ENCODE results near the gene DRAP1.
A peak's percentile ranks its signal among the peaks of the same experiment; 100 is the strongest.
"Not testable (repeated sequence)": the region's sequence is repeated elsewhere in the genome, so short reads cannot be mapped to it uniquely, and the experiment has no call there.

Gene DRAP1

DNA sequence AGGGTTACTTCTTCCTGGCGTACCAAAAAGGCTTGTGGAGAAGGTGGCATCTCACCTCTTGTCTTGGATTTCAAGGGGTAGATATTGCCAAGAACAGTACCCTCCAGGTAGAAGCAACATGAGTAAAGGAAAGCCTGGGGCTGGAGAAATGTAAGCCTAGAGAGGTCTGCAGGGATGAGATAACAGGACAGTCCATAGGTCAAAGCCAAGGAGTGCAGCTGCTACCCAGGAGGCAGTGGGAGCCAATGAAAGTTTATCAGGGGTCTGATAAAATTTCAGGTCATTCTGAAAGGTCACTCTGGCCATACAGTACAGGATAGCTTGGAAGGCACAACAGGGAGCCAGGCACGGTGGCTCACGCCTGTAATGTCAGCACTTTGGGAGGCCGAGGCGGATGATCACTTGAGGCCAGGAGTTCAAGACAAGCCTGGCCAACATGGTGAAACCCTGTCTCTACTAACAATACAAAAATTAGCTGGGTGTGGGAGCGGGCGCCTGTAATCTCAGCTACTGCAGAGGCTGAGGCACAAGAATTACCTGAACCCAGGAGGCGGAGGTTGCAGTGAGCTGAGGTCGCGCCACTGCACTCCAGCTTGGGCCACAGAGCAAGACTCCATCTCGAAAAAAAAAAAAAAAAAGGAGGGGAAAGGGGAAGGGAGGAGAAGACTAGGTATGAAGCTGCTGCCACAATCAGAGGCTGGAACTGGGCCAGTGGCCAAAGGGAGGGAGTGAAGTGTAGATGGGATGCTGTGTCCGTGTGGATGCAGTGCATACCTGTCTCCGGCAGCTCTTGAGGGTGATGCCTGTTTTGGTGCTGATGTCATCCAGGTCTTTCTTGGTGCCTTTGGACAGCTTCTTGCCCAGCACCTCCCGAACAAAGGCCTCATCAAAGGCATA lies 32.2 kb upstream of the DRAP1 start:
- DNase-seq (ENCODE audit: low read depth in 2 of 2), result no peak

DNA sequence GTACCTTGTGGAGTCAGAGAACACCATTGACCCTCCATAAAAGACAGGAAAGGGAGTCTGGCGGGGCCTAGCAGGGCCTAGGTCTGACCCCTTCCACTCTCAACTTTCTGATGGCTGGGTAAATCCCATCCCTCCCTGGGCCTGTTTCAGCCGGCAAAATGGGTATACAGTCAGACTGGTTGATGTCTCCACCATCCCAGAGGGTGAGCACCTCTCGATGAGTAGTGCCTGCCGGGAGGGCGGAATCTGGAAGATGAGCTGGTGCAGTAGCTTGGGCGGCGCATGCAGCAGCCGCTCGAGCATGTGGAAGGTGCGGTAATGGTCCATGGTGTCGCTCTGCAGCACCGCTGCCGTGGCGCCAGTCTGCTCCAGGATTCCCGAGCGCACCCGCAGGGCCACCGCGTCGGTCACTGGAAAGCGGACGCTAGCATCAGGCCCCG lies 31.5 kb upstream of the DRAP1 start:
- no peak for DNase-seq (ENCODE audit: low read depth in 2 of 2)

DNA sequence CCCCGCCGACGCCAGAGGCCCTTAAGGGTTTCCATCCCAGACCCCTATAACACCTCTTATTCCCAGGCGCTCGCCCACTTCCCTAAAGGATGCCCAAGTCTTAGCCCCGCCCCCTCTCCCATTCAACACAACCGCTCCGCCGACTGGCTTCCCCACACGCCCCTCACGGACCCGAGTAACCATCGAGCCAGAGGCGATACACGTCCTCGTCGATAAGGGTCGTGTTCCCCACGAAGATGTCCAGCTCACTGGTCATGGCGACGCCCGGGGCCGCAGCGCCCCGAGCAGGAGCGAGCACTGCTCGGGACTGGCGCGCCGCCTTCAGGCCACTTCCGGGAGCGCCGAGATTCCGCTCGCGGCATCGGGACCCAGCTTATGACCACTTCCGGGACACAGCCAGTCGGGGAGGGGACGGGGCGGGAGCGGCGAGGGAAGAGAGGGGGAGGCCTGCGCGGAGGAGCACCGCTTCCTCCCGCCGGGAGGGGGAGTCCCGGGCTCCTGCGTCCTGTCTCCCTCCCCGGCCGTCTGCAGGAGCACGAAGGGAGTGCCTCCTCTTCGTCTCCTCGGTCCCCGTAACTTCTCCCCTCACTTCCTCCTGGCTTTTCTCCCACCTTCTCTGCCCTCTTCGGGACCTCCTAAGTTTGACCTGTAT lies 30.9 kb upstream of the DRAP1 start, which contains the start of gene FIBP:
Gene FIBP (minus strand): TSS at position 309 of the 652 bp plus-strand sequence. CDS start 53 bp downstream, at position 256.
- DNase-seq (ENCODE audit: low read depth in 2 of 2), result peak; percentile 90 to 96

- DNase-seq (ENCODE audit: low read depth in 2 of 2), result peak; percentile 98 to 99
Observed at GRCh38 chr11:65890324-65891218, 28.7 kb upstream of the DRAP1 start, which contains the start of gene CCDC85B. Gene CCDC85B, plus strand, starts transcription at chr11:65890673. Its CDS starts 111 bp downstream, at chr11:65890784.

DNA sequence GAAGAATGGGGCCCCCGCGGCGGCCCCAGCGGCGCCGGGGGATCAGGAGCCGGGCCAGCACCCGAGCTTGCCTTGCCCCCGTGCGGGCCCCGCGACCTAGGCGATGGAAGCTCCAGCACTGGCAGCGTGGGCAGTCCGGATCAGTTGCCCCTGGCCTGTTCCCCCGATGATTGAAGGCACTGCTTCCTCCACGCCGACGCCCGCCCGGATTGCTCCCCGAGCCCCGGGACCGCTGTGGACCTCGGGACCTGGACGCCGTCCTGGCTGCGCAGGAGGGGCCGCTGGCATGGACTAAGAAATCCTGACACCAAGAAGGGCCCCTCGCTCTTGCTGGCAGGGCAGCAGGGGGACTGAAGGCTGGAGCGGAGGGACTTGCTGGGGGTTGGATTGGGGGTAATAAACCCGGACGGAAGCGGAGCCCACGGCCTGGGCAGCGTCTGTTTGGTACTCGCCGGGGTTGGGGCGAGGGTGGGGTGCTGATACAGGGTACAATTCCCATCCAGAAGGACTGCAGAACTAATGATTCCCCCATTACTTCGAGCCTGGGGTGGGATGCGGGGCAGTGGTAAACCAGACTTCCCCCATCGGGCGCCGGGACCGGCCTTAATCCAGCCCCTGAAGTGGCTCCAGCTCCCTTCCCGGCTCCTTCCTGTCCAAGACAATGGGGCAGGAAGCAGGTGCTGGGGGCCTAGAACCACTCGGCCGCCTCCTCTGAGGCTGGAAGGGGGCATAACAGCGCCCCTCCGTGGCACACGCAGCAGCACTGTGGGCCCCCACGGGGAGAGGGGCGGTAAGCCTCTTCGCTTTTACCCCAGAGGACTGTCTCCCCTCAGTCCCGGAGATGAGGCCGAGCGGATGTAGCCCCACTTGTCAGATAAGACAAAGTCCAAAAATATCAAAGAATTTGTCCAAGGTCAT lies 27.7 kb upstream of the DRAP1 start:
- peak in 1 of 2 experiments; percentile 42 for DNase-seq (ENCODE audit: low read depth in 2 of 2)

- DNase-seq (ENCODE audit: low read depth in 2 of 2), result not testable (repeated sequence)
Observed at GRCh38 chr11:65892137-65892540, 27.1 kb upstream of the DRAP1 start.

GRCh38 chr11:65892661-65893317 lies 26.4 kb upstream of the DRAP1 start:
- DNase-seq (ENCODE audit: low read depth in 2 of 2), result no peak

DNA sequence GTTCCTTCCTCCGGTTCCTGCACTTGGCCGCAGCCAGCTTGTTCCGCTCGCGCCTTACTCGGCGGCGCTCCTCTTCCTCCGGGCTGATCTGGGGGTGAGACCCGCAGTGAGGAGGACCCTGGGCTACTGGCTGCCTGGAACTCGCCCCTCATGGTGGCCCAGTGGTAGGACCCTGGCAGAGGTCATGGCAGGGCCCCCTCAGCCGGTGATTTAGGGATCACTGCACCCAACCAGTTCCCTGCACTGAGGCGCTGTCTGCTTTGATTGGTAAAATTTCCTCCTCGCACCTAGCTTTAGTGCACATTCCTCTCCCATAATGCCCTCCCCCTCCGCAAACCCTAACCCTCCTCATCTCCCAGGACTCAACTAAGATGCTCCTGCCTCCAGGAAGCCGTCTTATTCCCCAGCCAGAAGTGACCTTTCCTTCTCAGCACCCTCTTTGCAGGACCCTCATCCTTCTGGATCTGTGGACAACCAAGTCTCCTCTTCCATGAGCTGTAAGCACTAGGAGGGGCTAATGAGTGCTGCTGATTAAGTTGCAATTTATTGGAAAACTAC lies 25.1 kb upstream of the DRAP1 start:
- no peak for DNase-seq (ENCODE audit: low read depth in 2 of 2)

GRCh38 chr11:65895482-65895981 lies 23.7 kb upstream of the DRAP1 start:
- no peak for DNase-seq (ENCODE audit: low read depth in 2 of 2)

GRCh38 chr11:65896034-65896999 lies 22.9 kb upstream of the DRAP1 start:
- no peak for DNase-seq (ENCODE audit: low read depth in 2 of 2)

GRCh38 chr11:65897020-65897471 lies 22.2 kb upstream of the DRAP1 start:
- DNase-seq (ENCODE audit: low read depth in 2 of 2), result no peak

DNA sequence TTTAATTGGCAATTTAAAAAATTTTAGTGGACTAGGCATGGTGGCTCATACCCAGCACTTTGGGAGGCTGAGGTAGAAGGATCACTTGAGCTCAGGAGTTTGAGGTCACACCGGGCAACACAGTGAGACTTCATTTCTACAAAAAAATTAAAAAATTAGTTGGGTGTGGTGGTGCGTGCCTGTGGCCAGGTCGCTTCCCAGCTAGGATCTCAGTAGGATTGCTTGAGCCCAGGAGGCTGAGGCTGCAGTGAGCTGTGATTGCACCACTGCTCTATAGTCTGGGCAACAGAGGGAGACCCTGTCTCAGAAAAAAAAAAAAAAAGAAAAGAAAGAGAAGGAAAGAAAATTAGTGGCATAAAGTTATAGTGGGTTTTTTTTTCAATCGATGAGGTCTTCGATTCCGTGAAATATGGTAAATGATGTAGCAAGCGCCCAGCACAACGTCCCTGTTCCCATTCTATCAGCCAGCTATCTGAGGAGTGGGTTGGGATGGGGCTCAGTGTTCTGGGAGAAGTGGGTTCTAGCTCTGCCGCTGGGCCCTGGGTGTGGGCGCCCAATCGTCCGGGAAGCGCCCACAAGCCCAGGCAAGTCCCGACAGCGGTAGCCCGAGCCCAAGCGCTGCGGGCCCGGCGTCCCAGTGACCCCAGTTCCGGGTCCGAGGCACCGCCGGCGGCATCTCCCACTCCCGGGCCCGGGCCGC lies 20.4 kb upstream of the DRAP1 start:
- DNase-seq (ENCODE audit: low read depth in 2 of 2), result no peak

DNA sequence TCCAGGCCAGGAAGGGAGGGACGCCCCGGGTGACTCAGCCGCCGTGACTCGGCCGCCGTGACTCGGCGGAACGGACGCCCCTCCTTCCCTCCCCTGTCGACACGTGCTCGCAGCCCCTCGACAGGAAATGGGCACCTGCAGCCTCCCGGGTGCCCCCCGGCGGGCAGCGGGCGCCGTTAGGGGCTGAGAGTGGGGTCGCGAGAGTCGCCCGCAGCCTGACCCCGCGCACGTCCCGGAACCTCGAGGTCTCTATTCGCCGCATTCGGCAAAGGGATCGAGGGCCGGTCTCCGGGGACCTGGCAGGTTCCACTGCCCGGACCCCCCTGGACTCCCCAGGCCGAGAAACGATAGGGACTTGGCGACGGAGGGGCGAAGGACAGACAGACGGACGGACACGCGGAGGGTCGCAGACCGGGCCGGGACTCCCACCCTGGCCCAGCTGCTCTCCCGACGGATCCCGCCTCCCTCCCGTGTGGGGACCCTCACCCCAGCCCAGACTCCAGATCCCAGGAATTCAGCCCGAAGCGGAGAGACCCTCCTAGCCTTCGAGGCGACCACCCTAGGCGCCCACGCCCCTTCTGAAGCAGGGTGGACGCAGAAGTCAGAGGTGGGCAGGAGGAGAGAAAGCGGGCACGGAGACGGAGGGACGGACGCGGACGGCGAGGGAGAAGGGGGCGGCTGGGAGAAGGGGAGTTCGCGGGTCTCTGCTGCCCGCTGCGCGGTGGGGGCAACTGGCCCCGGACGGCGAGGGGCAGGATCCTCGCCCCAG lies 19.7 kb upstream of the DRAP1 start:
- DNase-seq (ENCODE audit: low read depth in 2 of 2), result peak; percentile 63 to 71

DNA sequence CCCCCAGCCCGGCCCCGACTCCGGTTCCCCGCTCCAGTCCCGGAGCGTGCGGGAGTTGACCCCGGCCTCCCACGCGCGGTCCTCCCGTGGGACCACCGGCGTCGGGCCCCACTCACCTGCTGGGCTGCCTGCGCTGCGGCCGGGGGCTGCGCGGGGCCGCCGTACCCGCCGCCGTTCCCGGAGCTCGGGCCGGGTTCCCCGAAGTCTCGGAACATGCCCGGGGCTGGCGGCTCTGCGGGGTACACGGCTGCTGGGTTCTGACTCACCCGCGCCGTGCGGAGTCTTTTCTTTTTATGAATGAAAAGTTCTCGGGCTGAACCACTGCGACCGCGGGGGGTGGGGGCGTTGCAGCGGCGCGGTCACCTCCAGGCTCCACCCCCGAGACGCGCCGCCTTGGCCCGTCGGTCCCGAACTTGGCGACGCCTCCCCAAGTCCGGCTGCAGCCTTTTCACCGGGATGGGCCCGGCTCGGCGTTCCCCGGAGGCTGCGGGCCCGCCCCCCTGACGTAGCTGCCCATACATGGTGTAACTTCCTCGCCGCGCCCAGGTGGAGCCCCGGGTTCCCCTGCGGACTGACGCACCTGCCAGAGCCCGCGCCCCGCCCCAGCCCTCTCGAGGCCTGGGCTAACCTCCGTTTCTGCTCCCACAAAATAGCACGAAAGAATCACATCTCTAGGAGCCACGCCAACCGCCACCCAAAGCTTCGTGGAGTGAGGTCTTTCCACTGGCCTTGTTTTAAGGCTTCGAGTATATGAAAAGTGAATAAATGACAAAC lies 18.9 kb upstream of the DRAP1 start, which contains the start of gene FOSL1:
Gene FOSL1 (minus strand): TSS at position 264 of the 774 bp plus-strand sequence. CDS start 49 bp downstream, at position 215.
- peak; percentile 83 to 93 for DNase-seq (ENCODE audit: low read depth in 2 of 2)

DNA sequence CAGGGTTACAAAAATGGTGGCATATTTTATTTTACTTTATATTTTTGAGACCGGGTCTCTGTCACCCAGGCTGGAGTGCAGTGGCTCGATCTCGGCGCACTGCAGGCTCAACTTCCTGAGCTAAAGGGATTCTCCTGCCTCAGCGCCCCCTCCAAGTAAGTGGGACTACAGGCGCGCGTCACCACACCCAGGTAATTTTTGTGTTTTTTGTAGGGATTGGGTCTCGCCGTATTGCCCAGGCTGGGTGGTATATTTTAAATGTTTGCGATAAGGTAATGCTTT lies 18.4 kb upstream of the DRAP1 start:
- no peak for DNase-seq (ENCODE audit: low read depth in 2 of 2)

DNA sequence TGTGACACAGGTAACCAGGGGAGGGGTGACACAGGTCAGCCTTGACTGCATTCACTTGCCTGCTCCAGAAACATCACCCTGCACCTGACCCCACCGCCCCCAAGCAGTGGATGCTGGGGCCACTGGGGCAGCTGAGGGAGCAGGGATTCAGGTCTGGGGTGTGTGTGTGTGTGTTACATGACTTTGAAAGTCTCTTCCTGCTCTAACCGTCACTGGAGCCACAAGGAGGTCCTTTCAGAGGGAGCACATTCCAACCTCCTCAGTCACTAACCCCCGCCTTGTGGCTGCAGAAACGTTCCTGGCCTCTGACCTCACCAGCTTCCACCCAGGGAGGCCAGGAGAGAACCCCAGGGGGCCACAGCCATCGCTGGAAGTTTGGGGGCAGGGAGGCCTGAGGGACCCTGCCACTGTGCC lies 16.2 kb upstream of the DRAP1 start:
- DNase-seq (ENCODE audit: low read depth in 2 of 2), result no peak

Data from stimulated activated CD4-positive, alpha-beta T cell treated with anti-CD3 and anti-CD28 coated beads, Interleukin-12 subunit alpha, Interleukin-12 subunit beta, amount 100 ng/mL, for 24 hours (primary cell).